Sigmoid colon (tissue), 7 donors: Measurements from ENCODE around the gene BICC1. TPM values are rescaled to one million over a fixed set of nuclear protein-coding genes. Genes with fewer than 3 reads are reported as not detected.

Experiments used
- DNase-seq: peaks from one replicate; pipeline ENCODE4 v3.0.0-alpha.2; 2019
- H3K27ac ChIP-seq, 4 donors: fragments of 200-600 bp; sonication (generic); one replicate each; pipeline ENCODE4 v1.5.1; 2016 to 2019; ENCODE audit warnings: mild to moderate bottlenecking in 1 of 4
- H3K27me3 ChIP-seq, 3 donors: fragments of 200-600 bp; sonication (generic); one replicate each; pipeline ENCODE4 v1.5.1; 2019; ENCODE audit warnings: mild to moderate bottlenecking in 1 of 3
- H3K36me3 ChIP-seq, 4 donors: fragments of 200-600 bp; sonication (generic); one replicate each; pipeline ENCODE4 v1.5.1; 2016 to 2019
- H3K4me1 ChIP-seq, 4 donors: fragments of 200-600 bp; sonication (generic); one replicate each; pipeline ENCODE4 v1.5.1; 2017 to 2019
- H3K4me3 ChIP-seq, 4 donors: fragments of 200-600 bp; sonication (generic); one replicate each; pipeline ENCODE4 v1.5.1; 2017 to 2019; ENCODE audit warnings: mild to moderate bottlenecking in 2 of 4, moderate library complexity in 1 of 4
- H3K9me3 ChIP-seq, 4 donors: fragments of 200-600 bp in 3 of 4; sonication (generic) in 3 of 4; one replicate each; pipeline versions ENCODE4 v1.5.1 to v1.6.1; 2013 to 2019
- EP300 ChIP-seq, 4 donors: sonication (generic); formaldehyde crosslinking; IDR thresholded peaks; one replicate each; pipeline ENCODE4 v1.6.1; 2017; ENCODE audit warnings: antibody characterized with exemption in 4 of 4
- POLR2A ChIP-seq, 2 donors: fragments of 450-650 bp; IDR thresholded peaks; one replicate each; pipeline ENCODE4 v1.6.1; 2016; ENCODE audit warnings: antibody characterized with exemption in 2 of 2, mild to moderate bottlenecking in 2 of 2, moderate library complexity in 2 of 2
- POLR2AphosphoS5 ChIP-seq, 4 donors: sonication (generic); formaldehyde crosslinking; IDR thresholded peaks; one replicate each; pipeline ENCODE4 v1.6.1; 2017; ENCODE audit warnings: antibody characterized with exemption in 4 of 4
- WGBS, 2 donors: extraction: QIAGEN DNeasy Blood & Tissue Kit; methylation state at CpG; one replicate each; pipeline ENCODE4 v1.1.7; 2013; 5-methylcytosine and 5-hydroxymethylcytosine counted together
- intact Hi-C: fragments of 100-400 bp; cut with DNase I; formaldehyde crosslinking; loops from one replicate; pipeline ENCODE4 v1.15.1; 2023
- polyA plus RNA-seq, 3 donors: library from polyadenylated mRNA; stranded (reverse); fragments of 200-250 nt; gene quantifications; one replicate each; pipeline ENCODE4 v1.2.3, GENCODE V29; 2013
- total RNA-seq, 4 donors: library from RNA; depleted of rRNA; stranded (reverse); fragments of >200 nt; gene quantifications; one replicate each; pipeline ENCODE4 v1.1.0, GENCODE V29; 2016
- TF ChIP-seq, protein P1 (sequence below), 4 experiments: fragments of 450-650 bp in 3 of 4; fragments of 200-600 bp in 1 of 4; IDR thresholded peaks; one replicate each; pipeline ENCODE4 v1.5.1; 2016 to 2019; ENCODE audit warnings: antibody characterized with exemption in 4 of 4, mild to moderate bottlenecking in 3 of 4, moderate library complexity in 2 of 4
- donor health status: healthy with polysubstance abuse.
- donor health status: Bipolar disorder and iron deficiency.
- donor health status: healthy.

Gene BICC1
- total and polyA plus RNA-seq, 7 donors: 0.46 to 17.3 (median 7.9) TPM

DNA sequence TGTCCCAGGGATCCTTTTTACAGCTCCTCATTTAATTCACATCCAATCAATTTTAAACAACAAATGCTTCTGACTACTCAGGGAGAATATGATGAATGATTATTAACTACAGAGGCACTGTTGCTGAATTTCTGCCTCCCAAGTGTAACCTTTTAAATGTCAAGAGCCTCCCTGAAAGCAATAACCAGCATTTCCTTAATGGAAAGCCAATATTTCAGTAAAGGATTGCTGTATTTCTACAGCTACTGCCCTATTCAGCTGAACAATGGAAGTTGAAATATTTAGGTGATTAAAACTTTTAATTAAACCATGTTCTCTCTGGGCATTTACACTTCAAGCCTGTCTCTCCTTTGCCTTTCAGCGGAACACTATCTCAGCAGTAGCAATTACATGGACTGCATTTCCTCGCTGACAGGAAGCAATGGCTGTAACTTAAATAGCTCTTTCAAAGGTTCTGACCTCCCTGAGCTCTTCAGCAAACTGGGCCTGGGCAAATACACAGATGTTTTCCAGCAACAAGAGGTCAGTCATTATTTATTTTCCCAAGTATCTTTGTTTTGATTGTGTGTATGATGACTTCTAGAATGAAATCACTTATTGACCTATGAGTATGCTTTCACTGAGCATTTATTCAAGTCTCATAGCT lies 304.7 kb downstream of the BICC1 start:
- WGBS, 2 donors: 44 to 64% methylated on average over 2 of the region's 2 CpGs
- no peak for DNase-seq
- TF ChIP-seq EP300 (IDR thresholded peaks at IDR 0.05): no peak
- no peak for TF ChIP-seq POLR2AphosphoS5 (IDR thresholded peaks at IDR 0.05)
- no peak for TF ChIP-seq POLR2A (IDR thresholded peaks at IDR 0.05)
- TF ChIP-seq, protein P1, sequence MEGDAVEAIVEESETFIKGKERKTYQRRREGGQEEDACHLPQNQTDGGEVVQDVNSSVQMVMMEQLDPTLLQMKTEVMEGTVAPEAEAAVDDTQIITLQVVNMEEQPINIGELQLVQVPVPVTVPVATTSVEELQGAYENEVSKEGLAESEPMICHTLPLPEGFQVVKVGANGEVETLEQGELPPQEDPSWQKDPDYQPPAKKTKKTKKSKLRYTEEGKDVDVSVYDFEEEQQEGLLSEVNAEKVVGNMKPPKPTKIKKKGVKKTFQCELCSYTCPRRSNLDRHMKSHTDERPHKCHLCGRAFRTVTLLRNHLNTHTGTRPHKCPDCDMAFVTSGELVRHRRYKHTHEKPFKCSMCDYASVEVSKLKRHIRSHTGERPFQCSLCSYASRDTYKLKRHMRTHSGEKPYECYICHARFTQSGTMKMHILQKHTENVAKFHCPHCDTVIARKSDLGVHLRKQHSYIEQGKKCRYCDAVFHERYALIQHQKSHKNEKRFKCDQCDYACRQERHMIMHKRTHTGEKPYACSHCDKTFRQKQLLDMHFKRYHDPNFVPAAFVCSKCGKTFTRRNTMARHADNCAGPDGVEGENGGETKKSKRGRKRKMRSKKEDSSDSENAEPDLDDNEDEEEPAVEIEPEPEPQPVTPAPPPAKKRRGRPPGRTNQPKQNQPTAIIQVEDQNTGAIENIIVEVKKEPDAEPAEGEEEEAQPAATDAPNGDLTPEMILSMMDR (IDR thresholded peaks at IDR 0.05): no peak
- intact Hi-C loops: no loop called here
- H3K4me1 ChIP-seq: peaks cover 0 to 4% (median 2%) of the 10 kb centered on the region in 4 donors
- no peaks in the 10 kb centered on the region for H3K27me3 ChIP-seq
- no peak overlapping the region for H3K4me3 ChIP-seq
- H3K27ac ChIP-seq: no peak overlapping the region
- H3K9me3 ChIP-seq: no peaks in the 10 kb centered on the region
- H3K36me3 ChIP-seq: peaks cover 0 to 10% (median 0%) of the 10 kb centered on the region in 4 donors

DNA sequence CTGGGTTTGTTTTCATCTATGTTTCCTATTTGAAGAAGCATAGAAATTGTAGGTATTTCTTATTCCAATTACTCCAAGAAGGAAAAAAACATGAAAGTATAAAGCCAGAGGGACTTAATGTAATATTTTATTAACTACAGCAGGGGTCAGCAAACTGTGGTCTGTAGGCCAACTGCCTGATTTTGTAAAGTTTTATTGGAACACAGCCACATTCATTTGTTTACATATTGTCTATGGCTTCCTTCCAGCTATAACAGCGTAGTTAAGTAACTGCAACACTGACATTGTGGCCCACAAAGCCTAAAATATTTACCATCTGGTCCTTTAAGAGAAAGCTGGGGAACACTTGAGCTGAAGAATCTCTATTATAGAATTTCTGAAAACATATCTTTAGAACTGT lies 306.2 kb downstream of the BICC1 start:
- peaks cover 0 to 4% (median 2%) of the 10 kb centered on the region in 4 donors for H3K4me1 ChIP-seq
- peaks cover 0 to 4% (median 0%) of the 10 kb centered on the region in 4 donors for H3K36me3 ChIP-seq
- H3K9me3 ChIP-seq: no peaks in the 10 kb centered on the region
- DNase-seq: no peak
- WGBS, 2 donors: 7 to 43% methylated on average over 1 of the region's 1 CpG
- no peaks in the 10 kb centered on the region for H3K27me3 ChIP-seq
- intact Hi-C loops: no loop called here
- no peak overlapping the region for H3K4me3 ChIP-seq
- H3K27ac ChIP-seq: no peak overlapping the region
- TF ChIP-seq POLR2AphosphoS5 (IDR thresholded peaks at IDR 0.05): no peak
- TF ChIP-seq POLR2A (IDR thresholded peaks at IDR 0.05): no peak
- no peak for TF ChIP-seq EP300 (IDR thresholded peaks at IDR 0.05)
- TF ChIP-seq, protein P1 (IDR thresholded peaks at IDR 0.05): no peak

DNA sequence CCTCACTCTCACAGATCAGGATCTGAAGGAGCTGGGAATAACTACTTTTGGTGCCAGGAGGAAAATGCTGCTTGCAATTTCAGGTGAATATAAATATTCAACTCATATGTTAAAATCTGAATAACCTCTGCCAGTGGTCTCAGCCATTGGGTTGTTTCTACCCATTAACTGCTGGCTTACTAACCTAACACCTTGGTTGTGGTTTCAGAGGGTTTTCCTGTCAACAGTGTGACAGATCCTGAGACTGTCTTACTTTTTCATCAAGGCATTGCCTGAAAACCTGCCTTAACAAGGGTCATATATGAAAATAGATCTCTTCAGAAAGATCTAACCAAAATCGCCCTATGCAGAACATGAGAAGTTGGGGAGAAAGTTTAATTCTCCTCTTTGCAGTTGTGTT lies 307.7 kb downstream of the BICC1 start:
- no peak overlapping the region for H3K4me3 ChIP-seq
- peaks cover 0 to 4% (median 2%) of the 10 kb centered on the region in 4 donors for H3K4me1 ChIP-seq
- intact Hi-C loops: no loop called here
- H3K9me3 ChIP-seq: no peaks in the 10 kb centered on the region
- no peaks in the 10 kb centered on the region for H3K36me3 ChIP-seq
- TF ChIP-seq POLR2A (IDR thresholded peaks at IDR 0.05): no peak
- no peak for TF ChIP-seq POLR2AphosphoS5 (IDR thresholded peaks at IDR 0.05)
- no peak for TF ChIP-seq EP300 (IDR thresholded peaks at IDR 0.05)
- TF ChIP-seq, protein P1 (IDR thresholded peaks at IDR 0.05): no peak
- 82 to 89% methylated on average over 1 of the region's 1 CpG for WGBS, 2 donors
- H3K27me3 ChIP-seq: no peaks in the 10 kb centered on the region
- no peak overlapping the region for H3K27ac ChIP-seq
- DNase-seq: no peak

DNA sequence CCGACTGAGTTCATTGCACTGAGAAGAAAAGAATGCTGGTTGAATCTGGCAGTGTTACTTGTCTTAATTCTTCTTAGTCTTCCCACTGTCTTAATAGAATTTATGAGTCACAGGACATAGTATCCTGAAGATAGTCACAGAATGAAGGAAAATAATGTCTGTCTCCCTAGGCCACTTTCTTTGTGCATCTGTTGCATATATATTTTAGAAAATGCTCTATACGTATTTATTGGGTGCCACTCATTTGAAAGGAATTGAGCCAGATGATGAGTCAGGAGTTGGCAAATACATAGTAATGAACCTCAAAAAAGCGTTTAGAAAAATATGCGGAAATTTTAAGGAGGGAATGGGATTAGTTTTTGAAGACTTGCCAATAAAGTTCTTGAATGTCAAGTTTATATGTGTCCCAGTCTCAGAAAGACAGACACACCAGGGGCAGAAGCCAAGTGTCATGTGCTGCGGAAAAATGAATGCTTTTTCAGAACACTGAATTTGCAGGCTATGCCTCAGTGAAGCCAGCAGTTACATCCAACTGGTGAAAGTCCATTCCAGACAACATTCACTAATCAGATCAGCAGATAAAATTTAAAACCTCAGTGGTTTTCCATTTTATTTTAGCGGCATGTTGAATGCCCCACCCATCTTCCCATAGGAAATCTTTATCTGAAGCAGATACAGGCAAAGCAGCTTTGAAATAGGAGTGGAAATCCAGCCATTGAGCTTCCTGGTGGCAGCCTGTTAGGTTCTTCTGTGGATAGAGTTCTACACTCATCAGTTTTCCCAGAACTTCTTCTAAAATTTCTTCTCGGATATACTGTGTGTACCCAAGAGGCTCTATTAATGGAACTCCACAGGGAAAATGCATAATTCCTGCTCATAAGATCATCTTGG lies 308.4 kb downstream of the BICC1 start:
- no peak overlapping the region for H3K4me3 ChIP-seq
- H3K27ac ChIP-seq: no peak overlapping the region
- H3K9me3 ChIP-seq: no peaks in the 10 kb centered on the region
- H3K27me3 ChIP-seq: no peaks in the 10 kb centered on the region
- intact Hi-C loops: no loop called here
- no peak for DNase-seq
- 83 to 90% methylated on average over 7 of the region's 7 CpGs for WGBS, 2 donors
- H3K4me1 ChIP-seq: peaks cover 0 to 4% (median 2%) of the 10 kb centered on the region in 4 donors
- H3K36me3 ChIP-seq: no peaks in the 10 kb centered on the region
- TF ChIP-seq EP300 (IDR thresholded peaks at IDR 0.05) (no peak), POLR2A (IDR thresholded peaks at IDR 0.05) (no peak), POLR2AphosphoS5 (IDR thresholded peaks at IDR 0.05) (no peak)

DNA sequence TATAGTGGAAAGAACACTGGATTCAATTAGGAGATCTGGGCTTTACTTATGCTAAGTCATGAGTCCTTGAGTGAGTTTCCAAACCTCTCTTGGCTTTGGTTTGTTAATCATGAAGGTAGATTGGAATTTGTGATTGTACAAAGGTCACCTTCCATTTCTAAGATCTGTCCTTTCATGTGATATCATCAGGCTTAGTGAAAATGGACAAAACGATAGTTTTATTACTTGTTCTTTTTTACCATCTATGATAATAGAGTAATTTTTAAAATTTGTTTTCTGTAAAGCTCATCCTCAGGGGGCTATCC lies 309.0 kb downstream of the BICC1 start:
- Histone ChIP-seq H3K4me1 (peaks cover 0 to 4% (median 2%) of the 10 kb centered on the region in 4 donors), H3K27ac (no peak overlapping the region), H3K9me3 (no peaks in the 10 kb centered on the region), H3K4me3 (no peak overlapping the region), H3K27me3 (no peaks in the 10 kb centered on the region), H3K36me3 (no peaks in the 10 kb centered on the region)
- 72 to 89% methylated on average over 1 of the region's 1 CpG for WGBS, 2 donors
- intact Hi-C loops: no loop called here
- no peak for DNase-seq
- TF ChIP-seq POLR2A (IDR thresholded peaks at IDR 0.05): no peak
- TF ChIP-seq, protein P1 (IDR thresholded peaks at IDR 0.05): no peak
- TF ChIP-seq EP300 (IDR thresholded peaks at IDR 0.05): no peak
- no peak for TF ChIP-seq POLR2AphosphoS5 (IDR thresholded peaks at IDR 0.05)
